Esophagus mucosa (tissue), 1 donor: ENCODE data around the gene CYCS. TPM values are rescaled to one million over a fixed set of nuclear protein-coding genes. Genes with fewer than 3 reads are reported as not detected.
"Not testable (repeated sequence)": the region's sequence is repeated elsewhere in the genome, so short reads cannot be mapped to it uniquely, and the experiment has no call there.

Experiments
- ATAC-seq: fragments of 200-7000 bp; cut with Tn5 transposase; one replicate; pipeline ENCODE4 v1.9.1; 2020
- total RNA-seq: library from RNA; stranded (reverse); gene quantifications from one replicate; pipeline ENCODE4 v1.2.4, GENCODE V29; 2023
- donor health status: DM: yes; HTN: yes; CAD: no.

The CYCS gene
- total RNA-seq, 1 donor from 2014 or later = 146 TPM

DNA sequence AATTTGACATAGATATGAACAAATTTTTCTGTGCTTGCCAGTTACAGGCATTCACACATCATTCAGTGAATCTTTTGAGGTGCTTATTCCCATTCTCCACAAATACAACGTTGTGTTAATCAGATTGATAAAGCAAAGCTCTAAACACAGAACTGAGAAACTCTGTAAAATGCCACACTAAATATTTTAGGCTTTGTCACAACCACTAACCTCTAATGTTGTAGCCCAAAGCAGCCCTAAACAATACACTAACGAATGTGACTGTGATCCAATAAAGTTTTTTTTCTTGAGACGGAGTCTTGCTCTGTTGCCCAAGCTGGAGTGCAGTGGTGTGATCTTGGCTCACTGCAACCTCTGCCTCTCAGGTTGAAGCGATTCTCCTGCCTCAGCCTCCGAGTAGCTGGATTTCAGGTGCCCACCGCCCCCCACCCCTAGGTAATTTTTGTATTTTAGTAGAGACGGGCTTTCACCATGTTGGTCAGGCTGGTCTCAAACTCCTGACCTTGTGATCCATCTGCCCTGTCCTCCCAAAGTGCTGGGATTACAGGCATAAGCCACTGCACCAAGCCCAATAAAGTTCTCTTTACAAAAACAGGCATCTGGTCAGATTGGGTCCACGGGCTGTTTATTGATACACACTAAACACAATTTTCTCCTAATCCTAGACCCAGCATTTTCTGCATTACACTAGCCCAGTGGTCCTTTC, 6.9 kb downstream of the CYCS start:
- no peak for ATAC-seq

DNA sequence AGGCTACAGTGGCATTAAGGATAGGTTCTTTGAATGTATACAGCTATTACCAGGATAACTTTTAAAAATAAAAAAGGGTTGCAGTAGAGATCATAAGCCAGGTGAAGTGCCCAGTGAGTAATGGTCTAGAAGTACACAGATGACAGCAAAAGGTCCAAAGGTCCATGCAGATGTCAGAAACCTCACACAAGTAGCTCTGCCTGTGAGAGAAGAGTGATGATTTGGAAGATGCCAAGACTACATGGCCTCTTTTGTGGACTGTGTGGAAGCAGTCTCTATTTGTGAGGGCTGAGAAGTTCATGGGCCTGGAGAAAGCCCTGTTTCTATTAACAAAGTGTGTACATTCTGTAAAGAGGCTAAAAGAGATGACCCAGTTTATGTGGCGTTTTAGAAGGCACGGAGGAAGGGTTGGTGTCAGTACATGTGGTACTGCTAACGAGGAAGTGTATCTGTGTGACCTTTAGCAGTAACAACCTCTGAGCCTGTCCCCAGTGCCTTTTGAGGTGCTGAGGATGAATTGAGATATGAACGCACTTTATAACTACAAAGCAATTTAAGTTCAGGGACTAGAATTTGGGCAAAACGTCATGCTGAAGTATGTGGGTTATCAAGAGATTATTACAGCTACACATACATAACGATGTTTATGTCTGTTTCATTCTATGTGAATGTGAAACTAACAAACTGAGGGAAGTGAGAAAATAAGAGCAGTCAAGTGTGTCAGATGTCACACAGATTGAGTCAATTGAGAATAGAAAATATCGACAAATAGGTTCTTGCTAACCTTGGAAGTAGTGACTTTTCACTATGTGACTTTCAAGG, 7.6 kb downstream of the CYCS start:
- no peak for ATAC-seq

DNA sequence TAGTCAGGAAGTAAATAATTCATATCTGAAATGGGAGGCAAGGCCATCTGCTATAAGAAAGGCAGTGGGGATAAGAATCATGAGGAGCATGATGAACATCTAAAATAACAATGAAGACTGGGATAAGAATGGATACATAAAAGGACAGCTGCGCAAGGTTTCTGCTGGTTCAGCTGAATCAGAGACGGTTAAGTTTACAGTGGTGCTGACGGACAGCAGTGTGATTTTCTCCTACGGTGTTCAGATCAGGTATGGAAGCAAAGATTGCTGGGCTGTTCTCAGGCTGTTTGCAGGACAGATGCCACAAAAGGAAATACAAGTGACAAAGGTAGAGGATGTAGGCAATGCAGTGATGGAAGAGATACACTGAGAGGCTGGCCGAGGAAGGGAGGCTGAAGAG, 8.4 kb downstream of the CYCS start:
- ATAC-seq = no peak

DNA sequence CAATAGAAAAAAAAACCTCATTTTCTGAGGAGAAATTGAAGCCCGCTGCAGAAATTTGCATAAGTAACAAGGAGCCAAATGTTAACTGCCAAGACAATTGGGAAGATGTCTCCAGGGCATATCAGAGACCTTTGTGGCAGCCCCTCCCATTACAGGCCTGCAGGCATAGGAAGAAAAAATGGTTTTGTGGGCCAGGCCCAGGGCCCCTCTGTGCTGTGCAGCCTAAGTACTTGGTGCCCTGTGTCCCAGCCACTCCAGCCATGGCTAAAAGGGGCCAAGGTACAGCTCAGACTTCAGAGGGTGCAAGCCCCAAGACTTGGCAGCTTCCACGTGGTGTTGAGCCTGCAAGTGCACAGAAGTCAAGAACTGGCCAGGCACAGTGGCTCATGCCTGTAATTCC, 14.5 kb downstream of the CYCS start:
- not testable (repeated sequence) for ATAC-seq

DNA sequence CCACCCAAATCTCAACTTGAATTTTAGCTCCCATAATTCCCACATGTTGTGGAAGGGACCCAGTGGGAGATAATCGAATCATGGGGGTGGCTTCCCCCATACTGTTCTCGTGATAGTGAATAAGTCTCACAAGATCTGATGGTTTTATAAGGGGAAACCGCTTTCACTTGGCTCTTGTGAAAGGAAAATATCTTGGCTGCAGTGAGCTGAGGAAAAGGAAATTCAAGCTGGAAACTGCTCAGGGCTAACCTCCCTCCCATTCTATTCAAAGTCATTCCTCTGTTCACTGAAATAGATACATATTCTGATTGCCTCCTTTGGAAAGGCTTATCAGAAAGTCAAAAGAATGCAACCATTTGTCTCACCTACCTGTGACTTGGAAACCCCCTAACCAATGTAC, 15.8 kb downstream of the CYCS start:
- ATAC-seq = no peak

DNA sequence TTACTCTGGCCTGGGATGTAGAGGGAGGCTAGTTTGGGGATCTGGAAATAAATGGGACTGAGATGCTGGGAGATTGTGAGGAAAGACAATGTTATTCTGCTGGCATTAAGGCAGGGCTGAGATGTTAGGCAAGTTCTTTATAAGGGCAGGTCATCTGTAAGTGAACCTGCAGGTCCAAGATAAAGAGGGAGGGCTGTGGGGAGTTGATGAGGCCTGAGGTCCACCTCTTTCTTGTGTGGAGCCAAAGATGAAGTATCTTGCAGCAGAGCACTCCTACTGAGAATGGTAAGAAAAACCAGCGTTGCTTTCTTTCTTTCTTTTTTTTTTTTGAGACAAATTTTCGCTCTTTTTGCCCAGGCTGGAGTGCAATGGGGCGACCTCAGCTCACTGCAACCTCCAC, 19.1 kb downstream of the CYCS start:
- no peak for ATAC-seq

DNA sequence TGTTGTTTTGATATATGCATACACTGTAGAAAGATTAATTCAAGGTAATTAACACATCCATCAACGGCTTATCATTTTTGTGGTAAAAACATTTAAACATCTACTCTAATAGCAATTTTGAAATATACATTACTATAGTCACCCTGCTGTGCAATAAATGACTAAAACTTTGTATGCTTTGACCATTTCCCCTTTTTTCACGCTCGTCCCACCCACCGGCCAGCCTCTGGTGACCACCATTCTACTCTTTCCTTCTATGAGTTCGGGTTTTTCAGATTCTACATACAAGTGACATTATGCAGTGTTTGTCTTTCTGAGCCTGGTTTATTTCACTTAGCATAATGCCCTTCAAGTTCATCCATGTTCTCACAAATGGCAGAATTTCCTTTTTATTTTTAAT, 21.3 kb downstream of the CYCS start:
- ATAC-seq = no peak

DNA sequence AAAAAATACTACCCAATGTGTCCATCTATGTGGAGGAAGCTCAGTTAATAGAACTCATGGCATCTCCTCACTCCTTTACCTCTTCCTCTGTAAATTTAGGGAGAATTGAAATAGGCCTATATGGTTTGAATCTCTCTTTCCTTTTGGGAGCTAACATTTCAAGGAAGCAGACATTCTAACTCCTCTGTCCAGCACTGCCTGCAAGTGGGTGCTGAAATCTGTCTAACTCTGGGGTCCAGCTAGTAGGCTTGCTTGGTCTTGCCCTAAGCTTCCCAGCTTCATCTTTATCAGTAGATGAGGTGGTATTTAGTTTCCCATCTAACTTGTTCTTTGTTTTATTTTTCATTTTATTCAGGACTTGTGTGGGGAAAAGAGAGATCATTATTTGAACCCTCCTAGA, 23.2 kb downstream of the CYCS start:
- ATAC-seq = no peak

DNA sequence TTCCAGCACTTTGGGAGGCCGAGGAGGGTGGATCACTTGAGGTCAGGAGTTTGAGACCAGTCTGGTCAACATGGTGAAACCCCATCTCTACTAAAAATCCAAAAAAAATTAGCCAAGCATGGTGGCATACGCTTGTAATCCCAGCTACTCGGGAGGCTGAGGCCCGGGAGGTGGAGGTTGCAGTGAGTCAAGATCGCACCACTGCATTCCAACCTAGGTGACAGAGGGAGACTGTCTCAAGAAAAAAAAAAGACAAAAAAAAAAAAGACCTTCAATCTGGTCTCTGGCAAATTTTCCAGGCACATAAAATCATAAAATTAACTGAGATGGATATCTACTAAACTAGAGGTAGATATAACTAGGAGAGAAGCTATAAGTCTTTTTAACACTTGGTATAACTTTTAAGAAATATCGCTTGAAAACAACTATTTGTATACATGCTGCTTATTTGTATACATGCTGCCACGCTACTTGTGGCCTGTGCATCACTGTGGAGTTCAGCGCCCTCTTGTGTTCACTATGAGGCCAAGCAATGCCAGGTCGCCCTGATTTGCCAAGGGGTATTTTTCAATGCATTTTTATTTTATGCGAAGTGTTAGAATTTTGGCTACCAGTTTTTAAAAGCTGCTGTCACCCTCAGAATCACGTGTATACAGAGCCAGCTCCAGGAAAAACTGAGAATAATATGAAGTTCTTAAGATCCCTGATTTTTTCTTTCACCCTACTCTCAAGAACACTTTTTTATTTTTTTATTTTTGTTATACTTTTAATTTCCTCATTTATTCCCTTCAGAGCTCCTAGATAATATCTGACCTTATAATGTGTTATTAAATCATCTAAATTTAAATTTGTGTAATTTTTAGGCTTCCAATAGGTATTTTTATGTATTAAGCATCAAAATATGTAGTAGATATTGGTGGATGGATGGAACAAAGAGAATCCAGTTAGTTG, 26.7 kb downstream of the CYCS start:
- peak; percentile 70 for ATAC-seq

DNA sequence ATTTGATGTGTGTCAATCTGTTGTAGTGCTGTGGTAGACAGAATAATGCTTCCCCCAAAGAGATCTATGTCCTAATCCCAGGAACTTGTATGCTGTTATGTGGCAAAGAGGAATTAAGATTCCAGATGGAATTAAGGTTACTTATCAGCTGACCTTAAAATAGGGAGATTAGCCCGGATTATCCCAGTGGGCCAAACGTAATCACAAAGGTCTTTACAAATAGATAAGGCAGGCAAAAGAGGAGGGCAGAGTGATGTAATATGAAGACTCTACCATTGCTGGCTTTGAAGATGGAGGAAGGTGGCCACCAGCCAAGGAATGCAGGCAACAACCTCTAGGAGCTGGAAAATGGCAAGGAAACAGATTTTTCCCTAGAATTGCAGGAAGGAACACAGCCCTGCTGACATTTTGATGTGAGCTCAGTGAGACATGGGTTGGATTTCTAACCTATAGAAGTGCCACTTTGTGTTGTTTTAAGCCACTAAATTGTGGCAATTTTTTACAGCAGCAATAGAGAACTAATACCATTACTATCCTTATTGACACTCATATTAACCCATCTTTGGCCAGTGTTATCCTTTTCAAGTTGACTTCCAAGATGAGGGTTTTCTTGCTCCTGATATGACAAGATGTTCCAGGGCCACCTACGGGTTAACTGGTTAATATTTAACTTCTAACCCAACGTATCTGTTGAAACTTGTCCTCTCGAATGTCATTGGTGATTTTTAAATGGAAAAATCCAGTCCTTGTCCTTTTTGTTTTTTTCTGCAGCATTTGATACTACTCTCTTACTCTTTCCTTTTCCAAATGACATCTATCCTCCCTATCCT, 29.3 kb downstream of the CYCS start:
- ATAC-seq = no peak

DNA sequence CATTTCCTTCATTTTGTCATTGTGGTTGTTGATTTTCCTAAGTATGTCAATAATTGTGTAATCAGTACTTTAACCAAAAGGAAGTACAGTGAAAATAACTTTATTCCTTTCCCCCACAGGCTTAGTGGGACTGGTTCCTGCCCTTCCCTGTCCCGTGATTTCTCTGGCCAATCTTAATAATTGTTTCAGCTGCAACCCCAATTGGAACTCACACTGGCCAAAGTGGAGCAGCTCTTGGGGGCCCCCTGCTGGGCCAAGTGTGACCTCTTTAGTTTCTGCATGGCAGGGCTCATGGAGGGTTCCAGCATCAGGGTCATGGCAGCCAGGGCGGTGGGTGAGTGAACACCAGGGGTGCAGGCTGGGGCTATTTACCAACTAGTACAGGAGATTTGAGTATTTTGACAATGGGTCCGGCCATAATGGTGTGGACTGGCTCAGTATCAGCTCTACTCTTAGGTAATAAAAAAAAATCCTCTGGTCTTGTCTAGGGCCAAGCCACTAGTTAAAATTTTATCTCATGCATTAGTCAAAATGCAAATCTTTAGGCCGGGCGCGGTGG, 31.7 kb downstream of the CYCS start:
- peak; percentile 88 for ATAC-seq

DNA sequence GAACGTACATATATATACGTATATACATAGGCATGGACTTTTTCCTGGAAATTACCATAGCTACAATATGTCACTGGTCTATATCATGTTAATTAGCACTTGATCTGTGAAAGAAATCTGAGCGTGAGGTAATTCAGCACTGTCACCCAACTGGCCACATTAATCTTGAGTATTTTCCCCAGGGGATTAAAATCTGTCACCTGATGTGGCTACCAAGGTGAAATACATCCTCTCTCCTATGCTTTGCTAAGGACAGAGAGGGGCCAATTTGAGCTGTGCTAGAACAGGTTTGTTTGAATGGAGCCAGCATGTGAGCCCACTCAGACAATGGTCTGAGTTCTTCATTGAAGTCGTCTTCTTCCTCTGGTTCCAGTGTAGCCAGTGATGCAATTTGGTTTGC, 33.3 kb downstream of the CYCS start:
- ATAC-seq = no peak

DNA sequence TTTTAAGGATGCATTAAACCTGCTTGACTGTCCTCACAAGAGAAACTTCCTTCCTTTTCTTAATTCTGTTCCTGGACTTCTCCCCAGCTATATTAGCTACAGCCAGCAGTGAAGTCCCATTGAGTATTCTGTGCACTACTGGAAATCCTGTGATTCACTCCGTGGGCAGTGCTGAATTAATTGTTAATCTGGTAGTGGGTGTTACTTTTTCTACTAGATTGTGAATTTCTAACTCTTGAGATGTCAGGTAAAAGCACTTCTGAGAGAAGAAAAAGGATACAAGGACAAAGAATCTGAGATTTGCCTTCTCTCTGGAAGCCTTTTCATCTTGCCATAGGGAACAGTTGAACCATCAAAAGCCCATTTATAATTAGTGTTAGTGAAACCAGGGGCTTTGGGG, 33.9 kb downstream of the CYCS start:
- no peak for ATAC-seq

DNA sequence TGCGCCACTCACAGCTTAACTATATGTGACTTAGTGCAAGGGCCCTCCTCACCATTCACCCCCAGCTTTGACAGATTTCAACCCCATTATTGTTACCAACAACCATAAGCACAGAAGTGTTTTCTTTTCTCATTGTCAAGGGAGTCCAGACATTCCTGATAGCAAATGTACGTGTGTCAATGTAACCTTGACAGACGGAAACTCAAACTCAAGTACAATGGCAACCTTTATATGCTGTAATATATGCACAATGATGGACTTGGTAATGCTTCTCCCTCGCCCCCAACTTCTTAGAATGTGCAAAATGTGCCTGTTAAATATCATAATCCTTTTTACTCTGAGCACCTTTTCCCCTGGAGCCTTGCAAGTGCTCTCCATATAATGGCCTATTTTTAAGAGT, 34.7 kb downstream of the CYCS start:
- no peak for ATAC-seq

DNA sequence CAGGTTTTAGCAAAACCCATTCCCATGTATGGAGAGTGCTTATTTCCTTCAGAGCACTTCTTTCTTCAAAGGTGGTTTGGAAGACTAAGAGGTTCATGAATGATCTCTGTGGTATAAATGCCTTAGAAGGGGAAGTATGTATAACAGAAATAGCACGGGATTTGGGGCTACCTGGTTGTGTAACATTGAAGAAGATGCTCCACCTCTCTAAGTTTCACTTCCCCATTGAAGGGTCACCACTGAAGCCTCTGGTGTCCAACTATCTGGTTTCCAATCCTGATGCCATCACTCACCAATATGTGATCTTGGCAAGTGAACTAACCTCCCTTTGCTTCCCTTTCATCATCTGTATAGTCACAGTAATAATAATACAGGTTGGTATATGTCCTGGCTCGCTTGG, 37.2 kb downstream of the CYCS start:
- no peak for ATAC-seq

DNA sequence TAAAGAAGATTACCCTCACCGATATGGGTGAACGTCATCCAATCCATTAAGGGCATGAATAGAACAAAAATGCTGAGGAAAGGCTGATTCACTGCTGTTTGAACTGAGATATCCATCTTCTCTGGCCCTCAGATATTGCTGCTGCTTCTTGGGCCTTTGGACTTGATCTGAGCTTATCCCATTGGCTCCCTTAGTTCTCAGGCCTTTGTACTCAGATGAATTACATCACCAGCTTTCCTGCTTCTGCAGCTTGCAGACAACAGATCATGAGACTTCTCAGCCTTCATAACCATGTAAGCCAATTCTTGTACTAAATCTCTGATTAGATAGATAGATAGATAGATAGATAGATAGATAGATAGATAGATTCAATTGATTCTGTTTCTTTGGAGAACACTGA, 40.2 kb downstream of the CYCS start:
- ATAC-seq = no peak

DNA sequence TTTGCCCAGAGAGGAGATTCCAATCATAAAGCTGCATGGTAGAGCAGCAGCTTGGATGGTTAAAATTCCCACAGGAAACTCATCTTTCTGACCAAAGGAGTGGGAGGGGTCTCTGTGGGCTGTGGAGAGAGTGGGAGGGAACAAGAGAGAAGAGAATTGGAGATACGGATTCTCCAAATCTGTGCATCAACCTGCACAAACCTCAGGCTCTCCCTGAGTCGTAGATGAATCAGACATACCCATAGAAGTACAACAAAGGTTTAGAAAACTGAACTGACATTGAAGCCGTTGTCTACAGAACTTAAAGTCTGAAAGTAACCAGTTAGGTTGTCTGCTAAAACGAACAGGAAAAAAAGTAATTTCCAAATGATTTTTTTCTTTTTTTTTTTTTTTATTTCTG, 41.9 kb downstream of the CYCS start:
- ATAC-seq = no peak

DNA sequence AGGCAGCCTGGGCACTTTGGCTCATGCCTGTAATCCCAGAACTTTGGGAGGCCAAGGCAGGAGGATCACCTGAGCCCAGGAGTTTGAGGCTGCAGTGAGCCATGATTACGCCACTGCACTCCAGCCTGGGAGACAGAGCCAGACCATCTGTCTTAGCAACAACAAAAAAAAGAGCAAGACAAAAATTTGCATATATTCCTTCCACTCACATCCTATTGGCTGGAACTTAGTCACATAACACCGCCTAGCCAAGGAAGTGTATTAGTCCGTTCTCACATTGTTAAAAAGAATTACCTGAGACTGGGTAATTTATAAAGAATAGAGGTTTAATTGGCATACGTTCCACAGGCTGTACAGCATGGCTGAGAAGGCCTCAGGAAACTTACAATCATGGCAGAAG, 43.0 kb downstream of the CYCS start:
- ATAC-seq = not testable (repeated sequence)

DNA sequence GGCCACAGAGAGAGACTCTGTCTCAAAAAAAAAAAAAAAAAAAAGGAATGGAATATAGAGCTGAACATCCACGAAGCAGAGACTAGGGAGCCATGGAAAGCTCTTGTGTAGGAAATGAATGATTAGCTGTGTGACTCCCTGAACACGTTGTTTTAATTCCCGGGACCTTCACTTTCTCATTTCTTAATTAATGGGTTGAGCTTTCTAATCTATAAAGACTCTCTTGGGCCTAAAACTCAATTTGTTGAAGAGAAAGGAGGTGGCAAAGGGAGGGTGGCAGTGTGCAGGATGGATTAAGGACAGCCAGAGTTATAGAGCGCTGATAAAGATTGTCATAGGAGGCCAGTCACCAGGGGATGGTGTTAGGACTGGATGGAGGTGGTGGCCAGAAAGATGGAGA, 48.0 kb downstream of the CYCS start:
- ATAC-seq = no peak

DNA sequence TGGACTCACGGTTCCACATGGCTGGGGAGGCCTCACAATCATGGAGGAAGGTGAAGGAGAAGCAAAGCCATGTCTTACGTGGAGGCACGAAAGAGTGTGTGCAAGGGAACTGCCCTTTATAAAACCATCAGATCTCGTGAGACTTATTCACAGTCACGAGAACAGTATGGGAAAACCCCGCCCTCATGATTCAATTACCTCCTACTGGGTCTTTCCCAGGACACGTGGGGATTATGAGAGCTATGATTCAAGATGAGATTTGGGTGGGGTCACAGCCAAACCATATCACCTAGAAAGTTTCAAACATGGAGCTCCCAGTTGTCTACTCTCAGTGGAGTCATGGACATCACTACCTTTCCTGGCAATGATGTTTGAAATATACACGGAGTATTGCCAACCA, 49.6 kb downstream of the CYCS start:
- ATAC-seq = no peak

DNA sequence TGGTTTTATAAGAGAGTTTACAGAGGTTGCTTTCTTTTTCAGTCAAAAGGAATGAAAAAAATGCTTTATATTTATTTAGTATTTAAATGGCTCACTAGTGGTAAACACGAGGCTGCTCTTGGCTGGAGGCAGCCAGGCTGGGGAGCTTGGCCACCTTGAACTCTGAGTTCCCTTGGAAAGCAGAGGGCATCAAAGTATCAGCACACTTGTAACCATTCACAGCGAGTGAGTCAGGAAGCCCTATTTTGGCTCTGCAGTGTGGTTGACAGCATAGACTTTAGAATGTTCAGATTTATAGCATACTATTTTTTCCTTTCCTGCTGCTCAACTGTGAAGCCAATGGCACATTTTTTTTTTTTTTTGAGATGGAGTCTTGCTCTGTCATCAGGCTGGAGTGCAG, 51.6 kb downstream of the CYCS start:
- ATAC-seq = no peak
